Activated CD8-positive, alpha-beta memory T cell treated with anti-CD3 and anti-CD28 coated beads, Interleukin-2, amount 10 ng/mL, durations not matched to agents 7 days and 5 days (primary cell): ENCODE measurements around the gene PIP4K2B. TPM values are rescaled to one million over a fixed set of nuclear protein-coding genes. Genes with fewer than 3 reads are reported as not detected.

Source experiments
- ATAC-seq: fragments of 150-1000 bp; cut with Tn5 transposase; one replicate; pipeline ENCODE4 v1.10.0; 2021; ENCODE audit warnings: moderate library complexity
- CTCF ChIA-PET: fragments of 350-600 bp; sonication (Branson Sonifier 250); formaldehyde crosslinking; loops from one replicate; lab custom pipeline; 2021; ENCODE audit warnings: antibody characterized with exemption; lab: Charles Lee
- DNase-seq: peaks from one replicate; pipeline ENCODE4 v3.0.0-alpha.2; 2020
- H3K27ac Mint-ChIP-seq: one replicate; pipeline ENCODE4 v1.8.0; 2021; ENCODE audit warnings: mild to moderate bottlenecking, mixed read lengths
- H3K27me3 Mint-ChIP-seq: one replicate; pipeline ENCODE4 v1.8.0; 2021; ENCODE audit warnings: mixed read lengths
- H3K36me3 Mint-ChIP-seq: one replicate; pipeline ENCODE4 v1.8.0; 2021; ENCODE audit warnings: mild to moderate bottlenecking, mixed read lengths
- H3K4me1 Mint-ChIP-seq: one replicate; pipeline ENCODE4 v1.8.0; 2021; ENCODE audit warnings: mixed read lengths
- H3K4me3 Mint-ChIP-seq: one replicate; pipeline ENCODE4 v1.8.0; 2021; ENCODE audit warnings: mild to moderate bottlenecking, moderate library complexity, mixed read lengths
- H3K9me3 Mint-ChIP-seq: one replicate; pipeline ENCODE4 v1.8.0; 2022; ENCODE audit warnings: low read depth, mixed read lengths
- total RNA-seq, 2 experiments: library from RNA; stranded (reverse); gene quantifications; one replicate each; pipeline ENCODE4 v1.2.3, GENCODE V29; 2021

The PIP4K2B gene
- total RNA-seq, 2 experiments from 2014 or later, result 37.6 TPM

DNA sequence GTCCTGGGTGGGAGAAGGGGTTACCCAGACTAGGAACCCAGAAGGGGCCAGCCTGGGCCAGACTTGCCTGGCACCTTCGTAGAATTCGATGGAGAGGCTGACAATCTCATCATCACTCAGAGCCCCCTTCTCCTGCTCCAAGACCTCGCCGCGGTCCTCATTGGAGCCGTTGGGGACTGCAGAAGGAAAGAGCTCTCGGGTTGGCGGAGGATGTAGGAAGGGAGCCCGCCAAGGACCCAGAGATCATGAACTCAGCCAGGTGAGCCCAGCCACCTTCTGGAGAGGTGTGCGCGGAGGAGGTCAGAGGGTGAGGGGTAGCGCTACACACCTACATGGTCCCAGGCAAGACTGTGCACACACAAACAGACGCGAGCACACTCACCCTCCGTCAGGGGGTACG lies 60.7 kb downstream of the PIP4K2B start:
- CTCF ChIA-PET, result interaction anchor here (1.0 to 8.7 kb wide), 3 partner anchors 62 to 211 kb away, joined by 3 to 232 read pairs (median 4); partner anchors contain the start of gene EPOP
- DNase-seq, result no peak
- Mint-ChIP-seq H3K4me3 (no peak overlapping the region), H3K36me3 (no peaks in the 10 kb centered on the region), H3K27me3 (peaks cover 3% of the 10 kb centered on the region), H3K27ac (no peak overlapping the region), H3K4me1 (peaks cover 23% of the 10 kb centered on the region), H3K9me3 (no peaks in the 10 kb centered on the region)
- ATAC-seq, result no peak

DNA sequence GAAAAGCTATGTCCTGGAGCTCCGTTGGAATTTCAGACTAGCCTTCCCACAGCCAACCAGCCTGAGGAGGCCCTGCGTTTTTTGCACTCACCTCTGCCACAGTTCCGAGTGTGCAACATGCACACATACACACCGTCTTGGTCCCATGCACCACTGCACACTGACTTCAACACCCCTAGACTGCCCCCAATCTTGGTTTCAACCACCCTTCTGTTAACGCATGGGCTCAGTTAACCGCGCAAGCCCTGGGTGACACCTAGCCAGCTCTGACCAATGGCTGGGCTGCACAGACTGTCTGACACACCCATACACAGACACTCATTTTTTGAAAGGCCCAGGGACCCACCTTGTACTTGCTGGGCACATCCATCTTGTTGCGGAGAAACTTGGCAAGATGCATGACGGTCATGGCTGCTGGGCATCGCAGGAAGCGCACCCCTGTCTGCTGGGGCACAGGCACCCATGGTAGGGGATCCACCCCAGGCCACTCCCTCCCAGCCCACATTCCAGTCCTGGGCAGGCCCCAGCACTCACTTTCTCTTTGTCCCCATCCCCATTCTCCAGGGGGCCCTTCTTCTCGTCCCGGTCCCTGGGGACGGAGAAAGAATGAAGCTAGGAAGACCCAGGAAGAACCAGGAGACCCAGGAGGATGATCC lies 61.2 kb downstream of the PIP4K2B start:
- no peak for DNase-seq
- CTCF ChIA-PET, result interaction anchor here (0.7 to 8.7 kb wide), 6 partner anchors 14 to 242 kb away, joined by 3 to 232 read pairs (median 3); partner anchors contain the start of gene EPOP
- no peaks in the 10 kb centered on the region for H3K9me3 Mint-ChIP-seq

GRCh38 chr17:38735161-38735997 lies 64.0 kb downstream of the PIP4K2B start:
- CTCF ChIA-PET, result interaction anchor here (0.6 to 8.7 kb wide), 38 partner anchors 9 to 434 kb away, joined by 3 to 232 read pairs (median 4); partner anchors contain the start of genes EPOP, MLLT6 and PSMB3
- peak; percentile 77 for DNase-seq
- H3K4me1 Mint-ChIP-seq, result peaks cover 39% of the 10 kb centered on the region
- H3K9me3 Mint-ChIP-seq, result no peaks in the 10 kb centered on the region
- no peak overlapping the region for H3K27ac Mint-ChIP-seq
- peaks cover 3% of the 10 kb centered on the region for H3K36me3 Mint-ChIP-seq
- H3K27me3 Mint-ChIP-seq, result no peaks in the 10 kb centered on the region
- no peak overlapping the region for H3K4me3 Mint-ChIP-seq
- ATAC-seq, result peak; percentile 18

More for the DNA sequence above, 61.2 kb downstream of the PIP4K2B start:
- Mint-ChIP-seq H3K4me3 (no peak overlapping the region), H3K4me1 (peaks cover 23% of the 10 kb centered on the region), H3K27ac (no peak overlapping the region), H3K36me3 (no peaks in the 10 kb centered on the region), H3K27me3 (peaks cover 3% of the 10 kb centered on the region)
- ATAC-seq, result no peak

GRCh38 chr17:38733982-38734973 lies 65.1 kb downstream of the PIP4K2B start:
- DNase-seq, result no peak
- H3K4me1 Mint-ChIP-seq, result peaks cover 43% of the 10 kb centered on the region
- H3K4me3 Mint-ChIP-seq, result no peak overlapping the region
- H3K36me3 Mint-ChIP-seq, result peaks cover 3% of the 10 kb centered on the region
- peak overlapping the region; percentile 59 for H3K27ac Mint-ChIP-seq
- CTCF ChIA-PET, result interaction anchor here (0.8 to 8.7 kb wide), 28 partner anchors 8 to 431 kb away, joined by 3 to 232 read pairs (median 8); partner anchors contain the start of genes EPOP, MLLT6 and PSMB3
- no peaks in the 10 kb centered on the region for H3K9me3 Mint-ChIP-seq
- ATAC-seq, result no peak
- H3K27me3 Mint-ChIP-seq, result no peaks in the 10 kb centered on the region

GRCh38 chr17:38733282-38733981 lies 65.9 kb downstream of the PIP4K2B start:
- no peak overlapping the region for H3K4me3 Mint-ChIP-seq
- DNase-seq, result no peak
- H3K27ac Mint-ChIP-seq, result peak overlapping the region; percentile 45
- ATAC-seq, result no peak
- no peaks in the 10 kb centered on the region for H3K27me3 Mint-ChIP-seq
- peaks cover 3% of the 10 kb centered on the region for H3K36me3 Mint-ChIP-seq
- H3K9me3 Mint-ChIP-seq, result no peaks in the 10 kb centered on the region
- CTCF ChIA-PET, result interaction anchor here (1.5 to 8.7 kb wide), 9 partner anchors 15 to 175 kb away, joined by 4 to 232 read pairs (median 19); partner anchors contain the start of genes EPOP and MLLT6
- H3K4me1 Mint-ChIP-seq, result peaks cover 52% of the 10 kb centered on the region

- Mint-ChIP-seq H3K27me3 (no peaks in the 10 kb centered on the region), H3K27ac (peak overlapping the region; percentile 55), H3K9me3 (no peaks in the 10 kb centered on the region), H3K4me1 (peaks cover 60% of the 10 kb centered on the region), H3K4me3 (peak overlapping the region; percentile 94), H3K36me3 (peaks cover 10% of the 10 kb centered on the region)
- CTCF ChIA-PET, result interaction anchor here (1.8 to 8.7 kb wide), 7 partner anchors 22 to 174 kb away, joined by 4 to 232 read pairs (median 17); partner anchors contain the start of genes EPOP and MLLT6
- ATAC-seq (no peak), DNase-seq (no peak)
These were observed 66.7 kb downstream of the PIP4K2B start for GRCh38 chr17:38732376-38733281.

- Mint-ChIP-seq H3K9me3 (no peaks in the 10 kb centered on the region), H3K4me1 (peaks cover 68% of the 10 kb centered on the region), H3K27ac (peak overlapping the region; percentile 88), H3K27me3 (no peaks in the 10 kb centered on the region), H3K36me3 (peaks cover 10% of the 10 kb centered on the region), H3K4me3 (peak overlapping the region; percentile 94)
- CTCF ChIA-PET, result interaction anchor here (0.6 to 8.7 kb wide), 14 partner anchors 22 to 514 kb away, joined by 3 to 232 read pairs (median 4); partner anchors contain the start of genes EPOP and MLLT6
- ATAC-seq, result no peak
- no peak for DNase-seq
These were observed 67.6 kb downstream of the PIP4K2B start for GRCh38 chr17:38731526-38732294.

DNA sequence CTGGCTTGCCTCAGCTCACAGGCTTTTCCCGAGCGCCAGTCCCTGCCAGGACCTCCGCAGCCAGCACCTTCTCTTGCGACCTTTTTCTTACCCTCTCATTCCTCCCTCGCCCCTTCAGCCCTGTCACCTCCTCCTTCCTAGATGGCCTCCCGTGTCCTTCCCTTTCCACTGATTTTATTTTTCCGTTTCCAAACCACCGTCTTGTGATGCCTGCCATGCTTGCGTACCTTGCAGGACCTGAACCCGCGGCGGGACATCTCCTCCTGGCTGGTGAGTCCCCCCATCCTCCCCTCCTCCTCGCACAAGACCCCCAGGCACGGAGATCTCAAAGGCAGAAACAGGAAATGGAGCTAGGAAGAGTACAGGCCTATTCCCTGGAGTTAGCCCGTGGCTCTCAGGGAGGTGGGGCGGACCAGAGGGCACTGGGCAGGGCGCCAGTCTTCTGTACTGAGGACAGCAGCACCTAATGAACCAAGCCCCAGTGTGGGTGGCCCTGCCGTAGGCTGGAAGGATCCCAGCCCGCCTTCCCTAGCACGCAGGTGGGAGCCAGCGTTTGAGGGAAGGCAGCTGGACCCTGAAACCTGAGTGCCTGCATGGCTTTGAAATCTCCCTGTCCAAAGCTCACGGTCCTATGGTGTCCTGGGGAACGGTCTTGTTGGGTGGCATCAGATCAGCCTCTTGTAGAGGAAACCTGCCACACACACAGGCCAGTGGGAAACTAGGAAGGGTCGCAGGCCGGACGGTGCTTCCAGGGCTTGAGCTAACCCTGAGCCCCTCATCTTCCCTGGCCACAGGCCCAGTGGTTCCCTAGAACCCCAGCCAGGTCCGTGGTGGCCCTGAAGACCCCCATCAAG lies 68.6 kb downstream of the PIP4K2B start:
- Mint-ChIP-seq H3K4me3 (peak overlapping the region; percentile 94), H3K4me1 (peaks cover 72% of the 10 kb centered on the region), H3K27ac (peak overlapping the region; percentile 88), H3K36me3 (peaks cover 11% of the 10 kb centered on the region), H3K9me3 (no peaks in the 10 kb centered on the region), H3K27me3 (no peaks in the 10 kb centered on the region)
- ATAC-seq (no peak), DNase-seq (no peak)
- CTCF ChIA-PET, result interaction anchor here (0.6 to 8.7 kb wide), 15 partner anchors 12 to 172 kb away, joined by 3 to 232 read pairs (median 3); partner anchors contain the start of genes EPOP and MLLT6

DNA sequence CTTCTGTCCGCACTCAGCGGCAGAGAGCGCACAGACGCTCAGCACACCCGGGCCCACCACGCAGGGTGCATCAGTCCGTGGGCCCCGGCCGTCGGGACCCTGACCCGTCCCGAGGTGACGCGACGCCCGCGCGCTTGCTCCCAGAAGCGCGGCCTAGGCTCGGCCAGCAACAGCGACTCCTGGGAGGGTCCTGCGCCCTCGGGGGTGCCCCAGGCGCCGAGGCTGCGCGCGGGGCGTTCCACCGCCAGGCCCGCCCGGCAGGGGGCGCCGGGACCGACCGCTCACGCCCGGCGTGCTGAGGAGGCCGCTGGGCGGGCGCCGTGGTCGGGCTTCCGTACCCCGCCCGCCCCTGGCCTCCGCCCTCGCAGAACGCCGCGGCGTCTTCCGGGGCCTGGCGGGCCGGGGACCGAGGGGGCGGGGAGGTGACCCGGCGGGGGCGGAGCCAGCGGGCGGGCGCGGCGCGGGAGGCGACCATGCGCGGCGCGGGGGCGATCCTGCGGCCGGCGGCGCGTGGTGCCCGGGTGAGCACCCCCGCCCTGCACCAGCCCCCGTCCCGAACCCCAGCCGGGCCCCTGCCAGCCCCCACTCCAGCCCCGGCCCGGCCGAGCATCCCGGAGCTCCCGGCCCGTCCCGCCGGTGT lies 69.3 kb downstream of the PIP4K2B start, which contains the start of gene CISD3:
CISD3 (plus strand) TSS at position 456 of the 640 bp plus-strand sequence; CDS start at position 474, 18 bp downstream.
- peak; percentile 86 for ATAC-seq
- Mint-ChIP-seq H3K4me1 (peaks cover 70% of the 10 kb centered on the region), H3K36me3 (peaks cover 11% of the 10 kb centered on the region), H3K27ac (peak within 1 kb of the TSS; percentile 95), H3K9me3 (no peaks in the 10 kb centered on the region), H3K4me3 (peak within 1 kb of the TSS; percentile 94), H3K27me3 (no peaks in the 10 kb centered on the region)
- CTCF ChIA-PET, result interaction anchor here (1.1 to 8.7 kb wide), 7 partner anchors 11 to 171 kb away, joined by 3 to 232 read pairs (median 16); partner anchors contain the start of genes EPOP and MLLT6
- DNase-seq, result peak; percentile 89
